RPMI8226 (cell line): ENCODE data around the gene PSD.
"Not testable (repeated sequence)": the region's sequence is repeated elsewhere in the genome, so short reads cannot be mapped to it uniquely, and the experiment has no call there.

ENCODE experiments used
- DNase-seq: peaks from one replicate; pipeline ENCODE4 v3.0.0-alpha.2; 2015

The PSD gene

DNA sequence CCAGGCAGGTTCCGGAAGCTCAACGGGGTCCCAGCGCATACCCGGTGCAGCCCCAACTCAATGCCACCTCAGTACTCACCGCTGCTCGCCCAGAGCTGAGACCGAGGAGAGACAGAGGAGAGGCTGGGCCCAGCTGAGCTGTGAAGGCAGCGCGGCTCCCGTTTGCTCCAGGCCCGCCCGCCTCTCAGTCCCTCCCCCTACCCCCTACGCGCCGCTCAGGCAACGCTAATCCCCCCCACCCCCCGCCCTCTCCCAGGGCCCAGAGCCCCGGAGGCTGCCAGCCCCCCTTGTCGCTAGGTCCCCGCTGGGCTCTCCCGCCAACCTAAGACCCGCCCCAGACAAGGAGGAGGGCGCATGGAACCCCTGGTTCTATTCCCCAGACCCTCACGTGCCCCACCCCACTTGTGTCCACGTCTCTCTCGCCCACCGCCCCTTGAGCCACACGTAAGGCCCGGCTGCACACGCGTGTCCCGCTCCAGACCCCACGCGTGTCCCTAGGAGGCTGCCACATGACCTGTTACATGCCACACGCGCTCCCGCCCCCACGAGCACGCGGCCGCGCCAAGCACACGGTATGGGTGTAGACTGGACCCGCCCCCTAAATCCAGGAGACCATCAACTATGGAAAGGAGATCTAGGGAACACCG is at the start of gene PSD:
PSD (minus strand) TSS at position 164 of the 647 bp plus-strand sequence. CDS start 1,747 bp downstream, outside the sequence.
- DNase-seq, result no peak

DNA sequence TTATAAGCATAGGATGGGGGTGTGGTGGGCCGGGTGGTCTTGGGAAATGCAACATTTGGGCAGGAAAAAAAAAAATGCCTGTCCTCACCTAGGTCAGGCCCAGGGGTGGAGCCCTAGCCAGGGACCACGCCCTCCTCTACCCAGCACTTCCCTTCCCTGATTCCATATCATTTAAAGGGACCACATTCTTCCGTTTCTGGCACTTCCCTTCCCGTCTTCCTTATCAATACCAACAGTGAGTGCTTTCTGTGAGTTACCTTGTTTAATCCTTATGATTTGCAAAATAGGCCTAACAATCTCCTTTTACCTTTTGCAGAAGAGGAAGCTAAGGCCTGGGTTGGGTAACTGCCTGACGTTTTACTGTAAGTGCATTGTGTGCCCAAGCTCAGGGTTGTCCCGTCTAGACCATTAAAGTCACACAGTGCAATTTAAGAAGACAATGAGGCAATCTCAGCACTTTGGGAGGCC is 49.4 kb upstream of the PSD start:
- no peak for DNase-seq

DNA sequence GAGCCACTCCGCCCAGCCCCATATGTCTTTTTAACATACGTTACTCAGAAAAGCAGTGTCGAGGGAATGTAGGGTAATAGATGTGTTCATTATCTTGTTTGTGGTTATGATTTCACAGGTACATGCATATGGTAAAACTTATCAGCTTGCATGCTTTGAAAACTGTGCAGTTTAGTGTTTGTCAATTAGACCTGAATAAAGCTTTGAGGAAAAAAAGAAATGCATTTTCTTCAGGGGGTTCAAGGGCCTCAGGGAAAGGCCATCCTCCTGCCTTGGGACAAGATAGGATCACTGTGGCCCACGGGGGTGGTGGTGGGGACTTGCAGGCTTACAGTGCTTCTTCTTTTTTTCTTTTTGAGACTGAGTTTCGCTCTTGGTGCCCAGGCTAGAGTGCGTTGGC is 48.7 kb upstream of the PSD start:
- no peak for DNase-seq

DNA sequence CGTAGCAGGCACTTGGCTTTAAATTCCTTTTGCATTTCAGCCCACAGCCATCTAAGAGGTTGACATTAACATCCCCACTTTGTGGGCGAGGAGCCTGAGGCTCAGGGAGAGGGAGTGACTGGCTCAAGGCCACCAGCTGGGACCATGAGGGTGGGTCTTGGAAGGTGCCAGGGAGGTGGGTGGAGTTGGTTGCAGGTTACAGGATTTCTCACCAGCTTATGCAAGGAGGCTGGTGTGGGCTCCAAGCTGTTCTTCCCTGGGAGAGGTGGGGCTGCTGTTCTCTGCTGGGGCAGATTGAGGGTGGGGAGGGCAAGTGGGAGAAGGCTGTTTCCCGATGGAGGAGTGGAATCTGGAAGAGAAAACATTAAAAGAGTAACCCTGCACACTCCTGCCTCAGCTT is 46.9 kb upstream of the PSD start:
- no peak for DNase-seq

DNA sequence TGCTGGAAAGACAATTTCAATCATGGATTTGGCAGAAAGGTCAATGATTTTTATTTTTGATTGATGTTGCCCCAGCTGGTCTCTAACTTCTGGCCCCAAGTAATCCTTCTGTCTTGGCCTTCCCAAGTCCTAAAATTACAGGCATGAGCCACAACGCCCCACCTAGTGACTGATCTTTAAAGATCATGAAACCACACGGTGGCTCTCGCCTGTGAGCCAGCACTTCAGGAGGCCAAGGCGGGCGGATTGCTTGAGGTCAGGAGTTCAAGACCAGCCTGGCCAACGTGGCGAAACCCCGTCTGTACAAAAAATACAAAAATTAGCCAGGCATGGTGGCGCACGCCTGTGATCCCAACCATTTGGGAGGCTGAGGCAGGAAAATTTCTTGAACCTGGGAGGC is 45.4 kb upstream of the PSD start:
- DNase-seq, result no peak

DNA sequence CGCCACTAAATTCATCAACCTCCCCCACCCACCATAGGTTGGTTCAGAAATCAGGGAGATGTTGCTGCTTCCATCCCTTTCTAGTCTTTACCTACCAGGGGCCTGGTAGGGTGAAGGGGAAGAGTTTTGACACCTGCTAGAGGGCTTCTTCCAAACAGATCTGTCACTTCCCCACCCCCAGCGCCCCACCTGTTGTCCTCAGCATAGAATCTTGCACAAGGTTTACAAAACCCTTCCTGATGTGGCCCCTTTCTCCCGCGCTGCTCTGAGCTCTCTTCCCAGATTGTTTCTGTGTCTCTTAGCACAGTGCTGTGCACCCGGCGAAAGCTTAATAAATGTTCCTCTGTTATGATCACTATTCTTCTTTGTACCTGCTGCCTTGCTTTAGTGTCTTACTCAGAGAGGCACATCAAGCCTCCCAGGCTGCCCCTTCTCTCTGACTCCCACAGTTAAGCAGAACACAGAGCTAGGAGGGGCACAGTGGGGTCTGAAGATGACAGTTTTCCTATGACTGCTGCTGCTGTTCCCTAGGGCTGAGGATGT is 44.0 kb upstream of the PSD start:
- no peak for DNase-seq

DNA sequence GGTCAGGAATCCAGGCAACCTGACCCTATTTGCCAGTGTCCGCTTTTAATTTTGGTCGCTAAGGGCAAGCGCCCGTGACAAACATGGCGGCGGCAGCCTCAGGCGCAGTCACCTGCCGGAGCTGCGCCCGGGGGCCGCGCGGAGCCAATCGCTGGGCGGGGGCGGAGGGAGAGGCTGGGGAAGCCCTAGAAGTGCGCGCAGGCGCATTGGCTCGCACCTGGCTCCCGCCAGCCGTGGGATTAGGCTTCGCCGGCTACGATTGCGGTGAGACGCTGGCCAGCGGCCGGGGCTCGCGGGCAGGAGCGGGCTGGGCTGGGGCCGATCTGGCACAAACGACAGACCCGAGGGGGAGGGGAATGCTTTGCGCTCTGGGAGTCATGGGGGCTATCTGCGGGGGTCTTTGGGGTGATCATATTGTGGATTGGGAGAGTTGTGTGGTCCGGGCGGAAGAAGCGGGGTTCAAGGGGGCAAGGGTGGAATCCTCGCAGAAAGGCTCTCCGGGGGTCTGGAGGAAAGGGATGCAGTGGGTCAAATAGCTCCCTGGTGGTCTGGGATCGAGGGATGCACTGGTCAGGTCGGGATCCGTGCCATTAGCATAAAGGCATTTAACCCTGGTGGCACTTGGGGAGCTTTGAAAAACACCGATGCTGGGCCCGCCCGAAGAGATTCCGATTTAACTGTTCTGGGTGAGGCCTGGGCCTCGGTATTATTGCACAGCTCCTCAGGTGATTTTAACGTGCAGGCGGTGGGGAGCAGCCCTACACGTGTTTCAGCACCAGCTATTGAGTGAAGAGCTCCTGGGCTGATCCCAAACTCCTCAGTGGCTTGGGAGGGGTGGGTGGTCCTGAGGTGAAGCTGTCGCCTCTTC is 42.8 kb upstream of the PSD start:
- DNase-seq, result peak; percentile 94

DNA sequence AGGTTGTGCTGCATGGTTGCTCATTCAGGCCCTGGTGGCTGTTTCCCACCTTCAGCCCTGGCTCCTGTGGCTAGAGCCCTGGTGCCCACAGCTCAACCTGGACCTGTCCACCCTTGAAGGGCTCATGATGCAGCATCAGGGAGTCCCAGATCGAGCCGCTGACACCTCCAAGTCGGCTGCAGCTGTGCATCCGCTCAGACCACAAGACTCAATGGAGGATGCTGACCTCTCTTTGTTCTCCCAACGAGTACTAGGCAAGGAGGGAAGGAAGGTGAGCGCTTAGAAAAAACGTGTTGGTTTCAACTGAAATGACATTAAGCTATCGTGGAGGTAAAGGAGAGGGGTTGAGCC is 42.2 kb upstream of the PSD start:
- DNase-seq, result no peak

DNA sequence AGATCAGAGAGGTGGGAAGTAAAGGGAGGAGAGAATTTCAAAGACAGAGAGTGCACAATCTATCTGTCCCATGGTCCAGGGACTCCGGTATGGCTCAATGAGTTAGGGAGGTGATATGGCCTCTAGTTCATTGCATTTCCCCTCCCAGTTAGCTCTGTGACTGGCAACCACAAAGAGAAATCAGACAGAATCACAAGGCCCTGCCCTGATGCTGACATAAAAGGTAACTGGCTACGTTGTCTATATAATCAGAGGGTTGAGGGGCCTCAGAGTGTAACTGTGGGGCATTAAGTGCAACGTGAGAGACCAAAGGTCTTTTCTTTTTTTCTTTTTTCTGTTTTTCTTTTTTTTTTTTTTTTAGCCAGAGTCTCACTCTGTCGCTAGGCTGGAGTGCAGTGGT is 40.1 kb upstream of the PSD start:
- no peak for DNase-seq

DNA sequence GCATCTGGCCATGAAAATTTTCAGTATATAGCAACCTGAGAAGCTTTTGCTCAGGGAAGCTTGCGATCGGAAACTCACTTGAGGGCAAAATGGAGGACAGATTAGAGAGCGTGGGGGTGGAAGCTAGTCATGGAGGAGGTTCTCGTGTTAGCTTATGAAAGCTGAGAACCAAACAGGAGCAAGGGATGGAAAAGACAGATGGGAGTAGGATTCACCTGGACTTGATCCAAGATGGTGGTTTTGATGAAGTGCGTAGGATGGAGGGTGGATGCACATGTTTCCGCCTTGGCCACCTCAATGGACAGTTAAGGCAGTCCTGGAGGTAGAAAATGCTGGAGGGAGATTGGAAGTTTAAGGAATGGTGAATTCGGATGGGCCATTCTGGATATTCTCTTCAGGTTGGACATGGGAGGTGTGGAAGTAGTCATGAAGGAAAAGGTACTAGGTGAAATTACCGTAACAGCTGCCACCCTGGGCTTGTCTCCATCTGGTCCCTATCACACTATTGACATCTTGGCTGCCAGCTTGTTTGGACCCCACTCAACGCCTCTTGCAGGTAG is 39.1 kb upstream of the PSD start:
- no peak for DNase-seq

DNA sequence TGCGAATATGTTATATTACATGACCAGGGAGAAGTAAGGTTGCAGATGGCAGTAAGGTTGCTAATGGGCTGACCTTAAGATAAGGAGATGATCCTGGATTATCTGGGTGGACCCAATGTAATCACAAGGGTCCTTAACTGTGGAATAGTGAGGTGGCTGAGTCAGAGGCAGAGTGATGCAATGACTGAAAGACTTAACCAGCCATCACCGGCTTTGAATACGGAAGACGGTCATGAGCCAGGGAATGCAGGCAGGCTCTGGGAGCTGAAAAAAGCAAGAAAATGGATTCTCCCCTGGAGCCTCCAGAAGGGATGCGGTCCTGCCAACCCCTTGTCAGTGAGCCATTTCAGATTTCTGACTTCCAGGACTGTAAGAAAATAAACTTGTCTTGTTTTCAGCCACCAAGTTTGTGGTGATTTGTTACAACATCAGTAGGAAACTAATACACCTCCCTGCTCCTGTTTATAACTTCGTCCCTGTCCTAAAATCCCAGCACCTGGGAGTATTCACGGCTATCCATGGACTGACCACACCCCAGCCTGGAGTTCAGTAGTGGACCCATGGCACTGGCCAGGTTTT is 37.4 kb upstream of the PSD start:
- no peak for DNase-seq

DNA sequence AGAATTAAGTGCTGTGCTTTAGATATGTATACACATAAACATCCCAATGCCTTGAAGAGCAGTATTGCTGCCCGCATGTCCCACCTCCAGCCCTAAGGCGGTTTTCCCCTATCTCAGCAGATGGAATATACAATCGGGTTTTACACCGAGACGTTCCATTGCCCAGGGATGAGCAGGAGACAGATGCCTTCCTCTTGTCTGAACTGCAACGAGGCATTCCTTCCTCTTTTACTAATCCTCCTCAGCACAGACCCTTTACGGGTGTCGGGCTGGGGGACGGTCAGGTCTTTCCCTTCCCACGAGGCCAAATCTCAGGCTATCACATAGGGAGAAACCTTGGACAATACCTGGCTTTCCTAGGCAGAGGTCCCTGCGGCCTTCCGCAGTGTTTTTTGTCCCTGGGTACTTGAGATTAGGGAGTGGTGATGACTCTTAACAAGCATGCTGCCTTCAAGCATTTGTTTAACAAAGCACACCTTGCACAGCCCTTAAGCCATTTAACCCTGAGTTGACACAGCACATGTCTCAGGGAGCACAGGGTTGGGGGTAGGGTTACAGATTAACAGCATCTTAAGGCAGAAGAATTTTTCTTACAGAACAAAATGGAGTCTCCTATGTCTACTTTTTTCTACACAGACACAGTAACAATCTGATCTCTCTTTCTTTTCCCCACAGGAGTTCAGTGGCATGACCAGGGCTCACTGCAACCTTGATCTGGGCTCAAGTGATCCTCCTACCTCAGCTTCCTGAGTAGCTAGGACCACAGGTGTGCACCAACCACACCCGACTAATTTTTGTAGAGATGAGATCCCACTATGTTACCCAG is 36.3 kb upstream of the PSD start:
- not testable (repeated sequence) for DNase-seq

DNA sequence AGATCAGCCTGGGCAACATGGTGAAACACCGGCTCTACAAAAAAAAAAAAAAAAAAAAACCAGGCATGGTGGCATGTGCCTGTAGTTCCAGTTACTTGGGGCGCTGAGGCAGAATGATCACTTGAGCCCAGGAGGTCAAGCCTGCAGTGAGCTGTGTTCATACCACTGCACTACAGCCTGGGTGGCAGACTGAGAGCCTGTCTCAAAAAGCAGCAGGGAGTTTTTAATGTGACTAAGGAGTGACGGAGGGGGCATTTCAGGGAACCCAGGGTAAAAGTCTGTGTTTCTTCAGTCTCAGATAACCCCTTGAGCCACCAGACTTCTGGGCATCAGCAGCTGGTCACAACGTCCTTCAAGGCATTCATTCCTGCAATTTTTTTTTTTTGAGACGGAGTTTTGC is 34.9 kb upstream of the PSD start:
- no peak for DNase-seq

DNA sequence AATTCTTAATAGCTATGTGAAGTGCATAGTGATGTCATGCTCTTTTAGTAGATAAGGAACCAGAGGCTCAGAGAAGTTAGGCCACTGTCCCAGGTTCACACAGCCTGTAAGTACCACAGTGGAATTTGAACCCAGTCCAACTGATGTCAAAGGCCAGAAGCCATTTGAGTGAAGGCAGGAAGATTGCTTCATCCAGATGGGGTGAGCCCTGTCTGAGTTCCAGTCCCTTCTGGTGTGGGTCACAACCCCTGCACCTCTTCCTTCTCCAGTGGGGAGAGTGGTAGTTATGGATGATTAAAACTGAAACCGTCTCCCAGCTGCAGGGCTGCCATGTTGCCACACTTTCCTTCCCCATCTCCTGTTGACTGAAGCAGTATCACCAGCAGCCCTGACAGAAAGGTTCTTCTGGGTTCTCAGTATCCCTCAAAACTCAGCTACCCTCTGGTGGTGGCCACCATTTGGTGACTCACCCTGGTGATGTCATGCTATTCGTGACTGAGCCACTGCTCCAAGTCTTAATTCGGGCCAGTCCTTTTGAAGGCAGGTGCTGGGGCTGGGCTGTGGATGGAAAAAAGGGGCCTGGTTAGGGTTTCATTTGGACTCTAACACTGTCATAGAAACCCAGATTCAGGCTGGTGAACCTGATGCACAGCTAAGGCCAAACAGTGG is 34.2 kb upstream of the PSD start:
- DNase-seq, result no peak

DNA sequence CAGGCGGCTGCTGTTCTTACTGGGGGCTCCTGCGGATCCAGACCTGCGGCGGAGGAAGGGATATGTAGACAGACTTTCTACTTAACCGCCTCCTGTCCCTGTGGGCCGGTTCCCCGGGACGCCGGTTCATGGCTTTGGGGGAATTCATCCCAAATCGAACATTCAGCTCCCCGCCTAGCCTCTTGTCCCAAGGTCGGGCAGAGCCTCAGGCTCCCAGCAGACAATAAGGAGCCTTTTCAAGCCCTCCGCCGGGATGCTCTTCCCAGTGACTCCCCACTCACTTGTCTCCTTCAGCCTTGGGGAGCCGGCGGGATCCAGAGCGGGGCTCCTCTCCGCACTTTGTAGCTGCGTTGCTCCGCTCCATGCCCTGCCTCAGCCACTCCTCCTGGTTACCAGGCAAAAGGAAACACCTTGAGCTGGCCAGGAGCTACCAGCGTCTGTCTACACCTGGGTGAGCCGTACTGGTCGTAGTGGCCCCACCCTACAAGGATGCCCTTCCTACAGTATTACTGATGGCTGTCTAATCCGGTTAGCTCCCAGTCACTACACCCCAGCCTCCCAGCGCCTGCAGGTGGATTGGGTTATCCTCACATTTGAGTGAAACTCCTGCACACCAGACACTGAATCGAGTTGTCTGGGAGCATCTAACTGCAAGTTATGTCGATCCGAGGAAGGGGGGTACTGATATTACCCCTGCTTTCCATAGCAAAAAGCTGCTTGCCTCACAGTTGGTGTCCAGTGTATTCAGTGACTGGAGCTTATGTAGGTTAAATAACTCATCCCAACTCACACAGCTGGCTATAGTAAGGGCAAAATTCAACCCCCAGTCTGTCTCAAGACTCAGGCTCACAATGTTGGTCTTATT is 32.8 kb upstream of the PSD start, which contains the start of gene C10orf95:
C10orf95 (minus strand) TSS at position 439 of the 865 bp plus-strand sequence. CDS start 450 bp downstream, outside the sequence.
- no peak for DNase-seq

DNA sequence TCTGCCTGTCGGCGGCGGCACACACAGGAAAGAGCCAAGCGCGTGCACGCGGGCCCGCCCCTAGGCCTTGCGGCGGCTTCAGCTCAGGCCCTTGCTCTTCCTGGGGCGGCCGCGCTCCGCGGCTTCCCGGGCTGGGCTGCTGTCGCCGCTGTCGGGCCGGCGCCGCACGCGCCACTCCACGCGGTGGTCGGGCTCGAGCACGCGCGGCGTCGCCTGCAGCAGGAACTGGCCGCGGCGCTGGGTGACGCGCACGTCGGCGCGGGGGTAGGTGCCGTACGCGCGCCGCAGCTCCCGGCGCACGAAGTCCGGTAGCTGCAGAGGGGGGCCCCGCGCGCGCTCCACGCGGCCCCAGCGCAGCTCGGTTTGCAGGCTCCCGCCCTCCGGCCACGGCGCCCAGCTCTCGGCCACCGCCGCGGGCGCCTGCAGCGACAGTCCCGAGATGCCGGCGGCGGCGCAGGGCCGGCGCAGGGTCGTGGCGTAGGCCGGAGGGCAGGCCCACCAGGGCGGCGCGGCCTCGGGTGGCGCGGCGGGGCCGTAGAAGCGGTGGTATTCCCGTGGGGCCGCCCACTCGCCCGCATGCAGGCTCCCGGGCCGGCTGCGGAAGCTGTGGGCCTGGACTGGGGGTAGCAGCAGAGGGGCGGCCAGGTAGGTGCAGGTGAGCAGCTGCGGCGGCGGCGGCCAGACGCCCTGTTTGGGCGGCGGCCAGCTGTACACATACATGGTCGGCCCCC is 32.0 kb upstream of the PSD start:
- peak; percentile 87 for DNase-seq

DNA sequence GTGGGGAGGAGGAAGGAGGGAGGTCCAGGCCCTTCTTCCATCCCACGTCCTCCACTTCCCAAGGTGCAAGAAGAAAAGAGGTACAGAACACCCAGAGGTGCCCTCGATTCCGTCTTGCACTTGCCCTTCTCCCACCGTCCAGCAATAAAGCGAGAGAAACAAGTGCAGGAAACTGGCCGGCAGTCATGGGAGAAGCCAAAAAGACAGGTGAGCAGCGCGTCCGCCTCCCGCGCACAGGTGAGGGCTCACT is 31.5 kb upstream of the PSD start:
- DNase-seq, result no peak

DNA sequence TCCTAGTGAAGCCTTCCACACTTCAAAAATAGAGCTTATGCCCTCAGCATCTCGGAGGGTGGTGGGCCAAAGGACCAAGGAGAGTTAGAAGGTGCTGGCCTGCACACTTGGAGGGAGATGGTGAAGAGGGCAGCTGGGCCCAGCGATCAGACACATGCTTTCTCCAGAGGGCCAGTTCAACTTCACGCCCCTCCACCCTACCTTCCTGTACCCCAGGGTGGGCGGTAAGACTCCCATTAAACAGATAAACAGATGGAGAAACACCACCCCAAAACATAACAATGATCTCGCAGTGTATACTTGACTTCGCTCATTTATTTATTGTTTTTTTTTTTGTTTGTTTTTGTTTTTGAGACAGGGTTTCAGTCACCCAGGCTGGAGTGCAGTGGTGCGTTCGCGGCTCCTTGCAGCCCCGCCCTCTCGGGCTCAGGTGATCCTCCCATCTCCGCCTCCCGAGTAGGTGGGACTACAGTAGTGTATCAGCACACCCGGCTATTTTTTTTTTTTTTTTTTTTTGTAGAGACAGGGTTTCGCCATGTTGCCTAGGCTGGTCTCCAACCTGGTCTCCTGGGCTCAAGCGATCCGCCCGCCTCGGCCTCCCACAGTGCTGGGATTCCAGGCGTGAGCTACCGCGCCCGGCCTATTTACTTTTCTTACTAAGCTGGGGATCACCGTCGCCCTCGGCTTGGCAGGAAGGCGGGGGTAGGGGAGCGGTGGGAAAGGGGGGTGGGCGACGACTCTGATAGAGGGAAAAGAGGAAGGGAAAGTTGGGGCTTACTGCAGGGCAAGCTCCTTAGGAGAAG is 30.9 kb upstream of the PSD start:
- DNase-seq, result peak; percentile 88

DNA sequence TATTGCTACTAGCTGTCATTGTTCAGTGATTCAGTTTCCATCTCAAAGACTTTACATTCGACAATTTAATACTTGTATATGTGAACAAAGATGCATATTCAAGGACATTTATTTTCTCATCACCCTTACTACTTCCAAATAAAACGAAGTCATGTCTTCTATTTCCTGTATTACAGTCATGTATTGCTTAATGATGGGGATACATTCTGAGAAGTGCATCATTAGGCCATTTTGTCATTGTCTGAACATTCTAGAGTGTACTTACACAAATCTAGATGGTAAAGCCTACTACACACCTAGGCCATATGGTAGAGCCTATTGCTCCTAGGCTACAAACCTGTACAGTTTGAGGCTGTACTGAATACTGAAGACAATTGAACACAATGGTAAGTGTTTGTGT is 26.3 kb upstream of the PSD start:
- no peak for DNase-seq

DNA sequence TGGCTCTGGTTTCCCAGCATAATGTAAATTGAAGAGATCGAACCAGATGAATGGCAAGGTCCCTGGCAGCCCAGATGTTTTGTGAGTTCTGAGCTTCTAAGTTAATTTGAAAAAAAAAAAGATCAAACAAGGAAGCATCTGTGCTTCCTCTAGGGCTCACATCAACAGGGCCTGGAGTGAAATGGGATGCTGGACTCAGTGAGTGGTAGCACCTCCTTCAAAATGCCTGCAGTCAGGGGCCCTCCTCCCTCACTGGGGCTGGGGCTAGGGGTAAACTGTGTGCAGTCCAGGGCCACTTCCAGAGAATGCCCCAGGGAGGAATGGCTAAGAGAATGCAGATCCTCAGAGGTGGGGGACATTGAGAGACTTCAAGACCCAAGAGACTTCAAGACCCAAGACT is 19.8 kb upstream of the PSD start:
- DNase-seq, result no peak
